CD14-positive monocyte (primary cell): ENCODE results near the gene LGR4. TPM values are rescaled to one million over a fixed set of nuclear protein-coding genes. Genes with fewer than 3 reads are reported as not detected.
A peak's percentile ranks its signal among the peaks of the same experiment; 100 is the strongest.

Experiments
- DNase-seq, 3 donors: peaks; one replicate each; pipeline ENCODE4 v3.0.0-alpha.2; 2011 to 2022
- H2AFZ ChIP-seq: 2 replicates; pipeline ENCODE4 v1.6.0; 2012; ENCODE audit warnings: mild to moderate bottlenecking, low read depth, low read length, inconsistent platforms; ENCODE audit not compliant: insufficient read depth, poor library complexity, severe bottlenecking
- H3K27ac ChIP-seq, 2 donors: 1 replicate in 1 of 2; 2 replicates in 1 of 2; pipeline ENCODE4 v1.5.1; 2012 to 2013; ENCODE audit warnings: low read length in 2 of 2, control low read depth in 1 of 2, inconsistent platforms in 1 of 2, low read depth in 1 of 2, mild to moderate bottlenecking in 1 of 2
- H3K27me3 ChIP-seq, 2 donors: one replicate each; pipeline versions ENCODE4 v1.6.0 to v1.6.1; 2011 to 2013; ENCODE audit warnings: low read length in 2 of 2; ENCODE audit not compliant: control insufficient read depth in 2 of 2, insufficient read depth in 2 of 2
- H3K36me3 ChIP-seq, 2 donors: replicated peaks in 1 of 2; 1 replicate in 1 of 2; 2 replicates in 1 of 2; pipeline versions ENCODE4 v1.5.1 to v1.6.1; 2012 to 2013; ENCODE audit warnings: low read length in 2 of 2, control low read depth in 1 of 2, inconsistent platforms in 1 of 2, mild to moderate bottlenecking in 1 of 2; ENCODE audit not compliant: insufficient read depth in 2 of 2, control insufficient read depth in 1 of 2
- H3K4me1 ChIP-seq, 2 donors: 1 replicate in 1 of 2; 2 replicates in 1 of 2; pipeline versions ENCODE4 v1.5.1 to v1.6.1; 2012 to 2013; ENCODE audit warnings: low read length in 2 of 2, control low read depth in 1 of 2, inconsistent platforms in 1 of 2, mild to moderate bottlenecking in 1 of 2, moderate library complexity in 1 of 2; ENCODE audit not compliant: insufficient read depth in 2 of 2, control insufficient read depth in 1 of 2
- H3K4me2 ChIP-seq: replicated peaks from 2 replicates; pipeline ENCODE3; 2012; ENCODE audit warnings: low read length, moderate library complexity, mild to moderate bottlenecking; ENCODE audit not compliant: poor library complexity, severe bottlenecking; ENCODE audit errors: extremely low read depth
- H3K4me3 ChIP-seq, 3 experiments: fragments of 200-600 bp in 1 of 3; sonication (generic) in 1 of 3; replicated peaks in 1 of 3; 1 replicate in 2 of 3; 2 replicates in 1 of 3; pipeline ENCODE4 v1.5.1; 2011 to 2013; ENCODE audit warnings: low read length in 3 of 3, mild to moderate bottlenecking in 3 of 3, control low read depth in 2 of 3, low read depth in 2 of 3, inconsistent platforms in 1 of 3, moderate library complexity in 1 of 3
- H3K79me2 ChIP-seq: 2 replicates; pipeline ENCODE4 v1.6.0; 2012; ENCODE audit warnings: mild to moderate bottlenecking, control low read depth, inconsistent platforms, low read length, moderate library complexity; ENCODE audit not compliant: insufficient read depth
- H3K9ac ChIP-seq: 2 replicates; pipeline ENCODE4 v1.6.0; 2017; ENCODE audit warnings: low read length, mild to moderate bottlenecking; ENCODE audit not compliant: insufficient read depth, poor library complexity, severe bottlenecking
- H3K9me3 ChIP-seq, 2 donors: replicated peaks in 1 of 2; 1 replicate in 1 of 2; 2 replicates in 1 of 2; pipeline versions ENCODE4 v1.5.1 to v1.6.1; 2012 to 2013; ENCODE audit warnings: low read length in 2 of 2, control low read depth in 1 of 2; ENCODE audit not compliant: control insufficient read depth in 1 of 2, insufficient read depth in 1 of 2
- H4K20me1 ChIP-seq: 2 replicates; pipeline ENCODE4 v1.6.0; 2012; ENCODE audit warnings: mild to moderate bottlenecking, low read length, control low read depth, moderate library complexity; ENCODE audit not compliant: insufficient read depth
- H3K27ac Mint-ChIP-seq, 7 donors: one replicate each; pipeline ENCODE4 v1.8.0; 2020; ENCODE audit warnings: mild to moderate bottlenecking in 7 of 7, mixed read lengths in 7 of 7, moderate library complexity in 6 of 7, inconsistent platforms in 2 of 7
- H3K27me3 Mint-ChIP-seq, 3 donors: one replicate each; pipeline ENCODE4 v1.8.0; 2021 to 2022; ENCODE audit warnings: low read depth in 3 of 3, mild to moderate bottlenecking in 3 of 3, mixed read lengths in 3 of 3, moderate library complexity in 3 of 3, inconsistent platforms in 1 of 3
- H3K36me3 Mint-ChIP-seq, 2 donors: one replicate each; pipeline ENCODE4 v1.8.0; 2020; ENCODE audit warnings: mixed read lengths in 2 of 2, inconsistent platforms in 1 of 2, mild to moderate bottlenecking in 1 of 2
- H3K4me1 Mint-ChIP-seq: one replicate; pipeline ENCODE4 v1.8.0; 2020; ENCODE audit warnings: mild to moderate bottlenecking, mixed read lengths
- H3K4me3 Mint-ChIP-seq, 2 donors: one replicate each; pipeline ENCODE4 v1.8.0; 2020; ENCODE audit warnings: mild to moderate bottlenecking in 2 of 2, mixed read lengths in 2 of 2, moderate library complexity in 1 of 2
- H3K9me3 Mint-ChIP-seq, 7 donors: one replicate each; pipeline ENCODE4 v1.8.0; 2020 to 2022; ENCODE audit warnings: mixed read lengths in 7 of 7, mild to moderate bottlenecking in 6 of 7, moderate library complexity in 6 of 7, inconsistent platforms in 2 of 7
- CTCF ChIP-seq: fragments of 200-600 bp; IDR thresholded peaks from one replicate; pipeline ENCODE4 v1.8.0; 2022; ENCODE audit warnings: antibody characterized with exemption, mild to moderate bottlenecking
- WGBS: methylation state at CpG from one replicate; pipeline ENCODE4 v1.1.5; 2013; ENCODE audit warnings: missing lambda C conversion rate; ENCODE audit not compliant: insufficient coverage; 5-methylcytosine and 5-hydroxymethylcytosine counted together
- intact Hi-C, 2 donors: fragments of 100-400 bp; cut with micrococcal nuclease; formaldehyde crosslinking; loops; one replicate each; pipeline versions ENCODE4 v1.15.0 to v1.15.1; 2023
- polyA plus RNA-seq, 3 donors: library from polyadenylated mRNA; depleted of rRNA in 1 of 3; unstranded in 2 of 3; stranded (reverse) in 1 of 3; fragments of 300-500 nt in 2 of 3; fragments of >200 nt in 1 of 3; fragmentation: Illumina TruSeq in 2 of 3; gene quantifications; 1 replicate in 2 of 3; 2 replicates in 1 of 3; pipeline ENCODE4 v1.2.3, GENCODE V29; 2012 to 2021

The LGR4 gene
- polyA plus RNA-seq, 3 donors = 0.67 to 0.92 (median 0.72) TPM

- no peaks in the 10 kb centered on the region for H3K79me2 ChIP-seq
- peak overlapping the region in 1 of 7 donors; percentile 46 for H3K27ac Mint-ChIP-seq
- intact Hi-C loops = no loop called here
Observed at GRCh38 chr11:27357250-27357649, 115.3 kb downstream of the LGR4 start.

GRCh38 chr11:27356624-27357222, 115.9 kb downstream of the LGR4 start:
- Mint-ChIP-seq H3K36me3 (peaks cover 0 to 3% of the 10 kb centered on the region in 2 donors), H3K4me1 (peaks cover 12% of the 10 kb centered on the region), H3K27me3 (no peaks in the 10 kb centered on the region), H3K27ac (no peak overlapping the region), H3K9me3 (no peaks in the 10 kb centered on the region), H3K4me3 (no peak overlapping the region)
- Histone ChIP-seq H3K9me3 (no peaks in the 10 kb centered on the region), H3K27ac (no peak overlapping the region), H3K4me2 (no peak overlapping the region), H3K27me3 (no peaks in the 10 kb centered on the region), H3K79me2 (no peaks in the 10 kb centered on the region), H2AFZ (no peak overlapping the region), H4K20me1 (no peaks in the 10 kb centered on the region), H3K4me1 (peaks cover 0 to 3% of the 10 kb centered on the region in 2 donors), H3K4me3 (no peak overlapping the region), H3K36me3 (no peaks in the 10 kb centered on the region), H3K9ac (no peak overlapping the region)
- TF ChIP-seq CTCF = no peak
- intact Hi-C loops = no loop called here
- DNase-seq = no peak
- no CpG with 5 or more reads among the region's 5 CpGs for WGBS

More at GRCh38 chr11:27357250-27357649, 115.3 kb downstream of the LGR4 start:
- Histone ChIP-seq H3K4me2 (no peak overlapping the region), H2AFZ (no peak overlapping the region), H3K36me3 (no peaks in the 10 kb centered on the region), H3K27ac (no peak overlapping the region), H3K4me1 (peaks cover 2 to 3% of the 10 kb centered on the region in 2 donors), H3K27me3 (no peaks in the 10 kb centered on the region), H3K9me3 (no peaks in the 10 kb centered on the region), H4K20me1 (no peaks in the 10 kb centered on the region), H3K4me3 (no peak overlapping the region), H3K9ac (no peak overlapping the region)
- no peaks in the 10 kb centered on the region for H3K9me3 Mint-ChIP-seq
- no peak for DNase-seq
- WGBS = no CpG with 5 or more reads among the region's 4 CpGs
- H3K4me3 Mint-ChIP-seq = no peak overlapping the region
- H3K4me1 Mint-ChIP-seq = peaks cover 15% of the 10 kb centered on the region
- no peaks in the 10 kb centered on the region for H3K27me3 Mint-ChIP-seq
- no peaks in the 10 kb centered on the region for H3K36me3 Mint-ChIP-seq
- no peak for TF ChIP-seq CTCF
